Hepatic stellate cell (primary cell): ENCODE data around the gene IDH2.
A peak's percentile ranks its signal among the peaks of the same experiment; 100 is the strongest.
"Not testable (repeated sequence)": the region's sequence is repeated elsewhere in the genome, so short reads cannot be mapped to it uniquely, and the experiment has no call there.

Experiments used
- DNase-seq: peaks from one replicate; pipeline ENCODE4 v3.0.0; 2011; ENCODE audit warnings: low spot score

IDH2 gene

GRCh38 chr15:90114451-90114901, 12.2 kb upstream of the IDH2 start:
- no peak for DNase-seq

- no peak for DNase-seq
These were observed 10.9 kb upstream of the IDH2 start for GRCh38 chr15:90113166-90113565.

- DNase-seq: not testable (repeated sequence)
These were observed 7.0 kb upstream of the IDH2 start for GRCh38 chr15:90109163-90109751.

GRCh38 chr15:90108038-90108437, 5.8 kb upstream of the IDH2 start:
- DNase-seq: not testable (repeated sequence)

- DNase-seq: peak; percentile 81
These were observed 4.4 kb upstream of the IDH2 start for GRCh38 chr15:90106522-90107117.

- no peak for DNase-seq
These were observed 3.3 kb upstream of the IDH2 start for GRCh38 chr15:90105521-90105920.

- no peak for DNase-seq
These were observed 2.3 kb upstream of the IDH2 start for GRCh38 chr15:90104551-90104950.

- DNase-seq: no peak
These were observed 1.5 kb upstream of the IDH2 start for GRCh38 chr15:90103701-90104329.

- no peak for DNase-seq
These were observed 919 bp downstream of the IDH2 start for GRCh38 chr15:90101130-90101968.

- no peak for DNase-seq
These were observed 2.1 kb downstream of the IDH2 start for GRCh38 chr15:90099868-90100831.

GRCh38 chr15:90099072-90099867, 3.0 kb downstream of the IDH2 start:
- DNase-seq: no peak

GRCh38 chr15:90097475-90097874, 4.8 kb downstream of the IDH2 start:
- no peak for DNase-seq

GRCh38 chr15:90095521-90095959, 6.7 kb downstream of the IDH2 start:
- no peak for DNase-seq

GRCh38 chr15:90091156-90091931, 10.9 kb downstream of the IDH2 start:
- no peak for DNase-seq

GRCh38 chr15:90090226-90090848, 11.9 kb downstream of the IDH2 start:
- DNase-seq: no peak

GRCh38 chr15:90087454-90088154, 14.7 kb downstream of the IDH2 start:
- peak; percentile 78 for DNase-seq

GRCh38 chr15:90086868-90087268, 15.4 kb downstream of the IDH2 start:
- peak; percentile 75 for DNase-seq

- no peak for DNase-seq
These were observed 16.7 kb downstream of the IDH2 start for GRCh38 chr15:90085565-90085964.
